A673 (cell line): ENCODE measurements around the gene SNCAIP.

Source experiments
- CTCF ChIP-seq: fragments of 300-800, 200-600 bp; sonication (generic); conservative IDR thresholded peaks from 2 replicates; pipeline ENCODE4 v1.5.1; 2017; ENCODE audit warnings: low read depth, mild to moderate bottlenecking, antibody characterized with exemption, low read length, moderate library complexity, mixed read lengths
- EZH2 ChIP-seq: fragments of 200-600 bp; sonication (generic); IDR thresholded peaks from 2 replicates; pipeline ENCODE4 v1.6.1; 2017; ENCODE audit warnings: borderline replicate concordance, low read depth, mild to moderate bottlenecking, mixed read lengths, antibody characterized with exemption, low read length; ENCODE audit not compliant: poor library complexity, severe bottlenecking

DNA sequence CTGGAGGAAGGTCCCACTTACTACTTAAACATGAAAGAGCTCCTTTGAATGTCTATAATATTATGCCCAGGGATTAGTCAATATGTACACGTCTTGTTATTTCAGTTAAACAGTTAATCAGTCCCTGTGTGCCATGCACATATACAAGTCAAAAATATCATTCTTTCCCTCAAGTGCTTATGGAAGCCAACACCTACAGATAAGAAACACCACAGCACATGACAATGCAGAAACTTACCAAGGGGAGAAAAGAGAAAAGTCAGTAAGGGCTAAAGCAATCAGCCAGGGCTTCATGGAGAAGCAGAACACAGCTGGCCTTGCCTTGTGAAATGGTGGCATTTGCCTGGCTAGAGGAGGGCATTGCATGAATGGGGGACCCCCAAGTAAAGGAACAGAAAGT is 88.3 kb downstream of the SNCAIP start:
- TF ChIP-seq CTCF (no peak), EZH2 (no peak)
